GM12878 (cell line): ENCODE measurements around the gene ABCF3.

Experiments
- CBFB ChIP-seq: IDR thresholded peaks from 2 replicates; pipeline ENCODE4 v1.6.1; 2016; ENCODE audit warnings: antibody characterized with exemption, low read depth
- EP300 ChIP-seq, 2 experiments: fragments of 150-350 bp in 1 of 2; IDR thresholded peaks; 2 replicates each; pipeline ENCODE4 v1.6.1; 2011 to 2012; ENCODE audit warnings: low read depth in 2 of 2, low read length in 2 of 2, borderline replicate concordance in 1 of 2, improper control_type of control experiment in 1 of 2, inconsistent platforms in 1 of 2; ENCODE audit not compliant: control insufficient read depth in 1 of 2
- EZH2 ChIP-seq: IDR thresholded peaks from 2 replicates; pipeline ENCODE4 v1.6.1; 2012; ENCODE audit warnings: low read depth, mild to moderate bottlenecking, control low read depth, inconsistent platforms, low read length, borderline replicate concordance; ENCODE audit not compliant: control insufficient read depth
- NRF1 ChIP-seq: conservative IDR thresholded peaks from 2 replicates; pipeline ENCODE4 v1.6.1; 2011; ENCODE audit warnings: mild to moderate bottlenecking, low read depth, low read length, improper control_type of control experiment
- RB1 ChIP-seq: fragments of 450-650 bp; formaldehyde crosslinking; IDR thresholded peaks from 2 replicates; pipeline ENCODE4 v1.6.1; 2017; ENCODE audit warnings: mild to moderate bottlenecking, borderline replicate concordance
- RBBP5 ChIP-seq: fragments of 200-600 bp; sonication (generic); conservative IDR thresholded peaks from 2 replicates; pipeline ENCODE4 v1.6.1; 2016
- STAT1 ChIP-seq: fragments of 450-650 bp; conservative IDR thresholded peaks from 2 replicates; pipeline ENCODE4 v1.6.1; 2014; ENCODE audit warnings: antibody characterized with exemption, mild to moderate bottlenecking
- STAT3 ChIP-seq: IDR thresholded peaks from 2 replicates; pipeline ENCODE4 v1.6.1; 2011; ENCODE audit warnings: low read depth, low read length, improper control_type of control experiment
- TARDBP ChIP-seq: IDR thresholded peaks from 2 replicates; pipeline ENCODE4 v1.6.1; 2016; ENCODE audit warnings: borderline replicate concordance
- TBL1XR1 ChIP-seq: IDR thresholded peaks from 2 replicates; pipeline ENCODE4 v1.6.1; 2012; ENCODE audit warnings: low read depth, low read length, improper control_type of control experiment
- TF ChIP-seq, protein P1 (sequence below), 3 experiments: IDR thresholded peaks in 2 of 3; conservative IDR thresholded peaks in 1 of 3; 2 replicates each; pipeline ENCODE4 v1.5.1; 2011; ENCODE audit warnings: low read depth in 3 of 3, low read length in 3 of 3, mild to moderate bottlenecking in 3 of 3, control low read depth in 2 of 3, moderate library complexity in 2 of 3, inconsistent platforms in 1 of 3, mixed read lengths in 1 of 3; ENCODE audit not compliant: control insufficient read depth in 2 of 3, insufficient read depth in 1 of 3; ENCODE audit errors: extremely low read depth in 1 of 3
- TF ChIP-seq, protein P2 (sequence below): IDR thresholded peaks from 2 replicates; pipeline ENCODE4 v1.6.1; 2011; ENCODE audit warnings: borderline replicate concordance, low read depth, mild to moderate bottlenecking, moderate library complexity, low read length; ENCODE audit not compliant: insufficient read depth, poor library complexity, severe bottlenecking
- TF ChIP-seq, protein P3 (sequence below): IDR thresholded peaks from 2 replicates; pipeline ENCODE4 v1.6.1; 2011; ENCODE audit warnings: low read depth, mild to moderate bottlenecking, low read length, moderate library complexity, borderline replicate concordance; ENCODE audit errors: extremely low read depth
- TF ChIP-seq, protein P4 (sequence below): fragments of 450-650 bp; formaldehyde crosslinking; IDR thresholded peaks from 2 replicates; pipeline ENCODE4 v1.4.0; 2020; ENCODE audit warnings: mild to moderate bottlenecking, moderate library complexity

DNA sequence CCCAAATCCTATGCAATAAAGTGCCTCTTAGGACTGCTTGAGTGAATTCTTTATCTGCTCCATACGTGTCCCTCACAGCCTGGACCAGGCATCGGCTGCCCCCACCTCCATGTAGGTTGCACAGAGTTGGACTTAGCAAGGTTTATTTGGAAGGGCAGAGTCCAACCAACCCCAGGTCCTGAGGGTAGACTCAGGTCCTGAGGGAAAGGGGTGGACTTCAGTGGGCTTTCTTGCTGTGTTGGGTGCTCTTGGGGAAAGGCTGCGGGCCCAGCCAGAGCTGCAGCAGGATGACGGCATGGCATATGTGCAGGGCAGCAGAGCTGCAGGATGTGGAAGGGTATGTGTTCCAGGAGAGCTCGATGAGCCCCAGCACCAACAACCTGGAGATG, 56.3 kb downstream of the ABCF3 start:
- TF ChIP-seq, protein P1, sequence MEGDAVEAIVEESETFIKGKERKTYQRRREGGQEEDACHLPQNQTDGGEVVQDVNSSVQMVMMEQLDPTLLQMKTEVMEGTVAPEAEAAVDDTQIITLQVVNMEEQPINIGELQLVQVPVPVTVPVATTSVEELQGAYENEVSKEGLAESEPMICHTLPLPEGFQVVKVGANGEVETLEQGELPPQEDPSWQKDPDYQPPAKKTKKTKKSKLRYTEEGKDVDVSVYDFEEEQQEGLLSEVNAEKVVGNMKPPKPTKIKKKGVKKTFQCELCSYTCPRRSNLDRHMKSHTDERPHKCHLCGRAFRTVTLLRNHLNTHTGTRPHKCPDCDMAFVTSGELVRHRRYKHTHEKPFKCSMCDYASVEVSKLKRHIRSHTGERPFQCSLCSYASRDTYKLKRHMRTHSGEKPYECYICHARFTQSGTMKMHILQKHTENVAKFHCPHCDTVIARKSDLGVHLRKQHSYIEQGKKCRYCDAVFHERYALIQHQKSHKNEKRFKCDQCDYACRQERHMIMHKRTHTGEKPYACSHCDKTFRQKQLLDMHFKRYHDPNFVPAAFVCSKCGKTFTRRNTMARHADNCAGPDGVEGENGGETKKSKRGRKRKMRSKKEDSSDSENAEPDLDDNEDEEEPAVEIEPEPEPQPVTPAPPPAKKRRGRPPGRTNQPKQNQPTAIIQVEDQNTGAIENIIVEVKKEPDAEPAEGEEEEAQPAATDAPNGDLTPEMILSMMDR (IDR thresholded peaks at IDR 0.05 in 2 of 3, conservative IDR thresholded peaks at IDR 0.05 in 1 of 3; ENCODE audit: control insufficient read depth in 2 of 3, extremely low read depth in 1 of 3, insufficient read depth in 1 of 3, low read depth in 3 of 3, low read length in 3 of 3): no peak
- TF ChIP-seq CBFB (no peak), STAT3 (no peak), TARDBP (no peak), STAT1 (no peak), NRF1 (no peak), RB1 (no peak), TBL1XR1 (no peak), EZH2 (no peak), RBBP5 (no peak), EP300 (IDR thresholded peaks at IDR 0.05; ENCODE audit: borderline replicate concordance in 1 of 2, control insufficient read depth in 1 of 2, low read depth in 2 of 2, low read length in 2 of 2) (no peak)
- TF ChIP-seq, protein P2, sequence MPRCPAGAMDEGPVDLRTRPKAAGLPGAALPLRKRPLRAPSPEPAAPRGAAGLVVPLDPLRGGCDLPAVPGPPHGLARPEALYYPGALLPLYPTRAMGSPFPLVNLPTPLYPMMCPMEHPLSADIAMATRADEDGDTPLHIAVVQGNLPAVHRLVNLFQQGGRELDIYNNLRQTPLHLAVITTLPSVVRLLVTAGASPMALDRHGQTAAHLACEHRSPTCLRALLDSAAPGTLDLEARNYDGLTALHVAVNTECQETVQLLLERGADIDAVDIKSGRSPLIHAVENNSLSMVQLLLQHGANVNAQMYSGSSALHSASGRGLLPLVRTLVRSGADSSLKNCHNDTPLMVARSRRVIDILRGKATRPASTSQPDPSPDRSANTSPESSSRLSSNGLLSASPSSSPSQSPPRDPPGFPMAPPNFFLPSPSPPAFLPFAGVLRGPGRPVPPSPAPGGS: no peak
- TF ChIP-seq, protein P3, sequence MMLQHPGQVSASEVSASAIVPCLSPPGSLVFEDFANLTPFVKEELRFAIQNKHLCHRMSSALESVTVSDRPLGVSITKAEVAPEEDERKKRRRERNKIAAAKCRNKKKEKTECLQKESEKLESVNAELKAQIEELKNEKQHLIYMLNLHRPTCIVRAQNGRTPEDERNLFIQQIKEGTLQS: no peak
- TF ChIP-seq, protein P4, sequence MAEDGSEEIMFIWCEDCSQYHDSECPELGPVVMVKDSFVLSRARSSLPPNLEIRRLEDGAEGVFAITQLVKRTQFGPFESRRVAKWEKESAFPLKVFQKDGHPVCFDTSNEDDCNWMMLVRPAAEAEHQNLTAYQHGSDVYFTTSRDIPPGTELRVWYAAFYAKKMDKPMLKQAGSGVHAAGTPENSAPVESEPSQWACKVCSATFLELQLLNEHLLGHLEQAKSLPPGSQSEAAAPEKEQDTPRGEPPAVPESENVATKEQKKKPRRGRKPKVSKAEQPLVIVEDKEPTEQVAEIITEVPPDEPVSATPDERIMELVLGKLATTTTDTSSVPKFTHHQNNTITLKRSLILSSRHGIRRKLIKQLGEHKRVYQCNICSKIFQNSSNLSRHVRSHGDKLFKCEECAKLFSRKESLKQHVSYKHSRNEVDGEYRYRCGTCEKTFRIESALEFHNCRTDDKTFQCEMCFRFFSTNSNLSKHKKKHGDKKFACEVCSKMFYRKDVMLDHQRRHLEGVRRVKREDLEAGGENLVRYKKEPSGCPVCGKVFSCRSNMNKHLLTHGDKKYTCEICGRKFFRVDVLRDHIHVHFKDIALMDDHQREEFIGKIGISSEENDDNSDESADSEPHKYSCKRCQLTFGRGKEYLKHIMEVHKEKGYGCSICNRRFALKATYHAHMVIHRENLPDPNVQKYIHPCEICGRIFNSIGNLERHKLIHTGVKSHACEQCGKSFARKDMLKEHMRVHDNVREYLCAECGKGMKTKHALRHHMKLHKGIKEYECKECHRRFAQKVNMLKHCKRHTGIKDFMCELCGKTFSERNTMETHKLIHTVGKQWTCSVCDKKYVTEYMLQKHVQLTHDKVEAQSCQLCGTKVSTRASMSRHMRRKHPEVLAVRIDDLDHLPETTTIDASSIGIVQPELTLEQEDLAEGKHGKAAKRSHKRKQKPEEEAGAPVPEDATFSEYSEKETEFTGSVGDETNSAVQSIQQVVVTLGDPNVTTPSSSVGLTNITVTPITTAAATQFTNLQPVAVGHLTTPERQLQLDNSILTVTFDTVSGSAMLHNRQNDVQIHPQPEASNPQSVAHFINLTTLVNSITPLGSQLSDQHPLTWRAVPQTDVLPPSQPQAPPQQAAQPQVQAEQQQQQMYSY (CRISPR knock-in tag): no peak
